ENCODE results near the gene RNPEPL1. TPM values are rescaled to one million over a fixed set of nuclear protein-coding genes. Genes with fewer than 3 reads are reported as not detected.
A peak's percentile ranks its signal among the peaks of the same experiment; 100 is the strongest.

Gene RNPEPL1
- total RNA-seq, 3 donors from 2014 or later: 76.4 to 119 (median 76.9) TPM

GRCh38 chr2:240626531-240627300, 58.4 kb downstream of the RNPEPL1 start:
- intact Hi-C loops (cut with DNase I, micrococcal nuclease): no loop called here
- no peak for TF ChIP-seq CTCF (IDR thresholded peaks at IDR 0.05)
- Histone ChIP-seq H3K4me1 (ENCODE audit: low read depth) (peaks cover 9% of the 10 kb centered on the region), H3K4me3 (no peak overlapping the region), H3K9me3 (no peaks in the 10 kb centered on the region), H3K36me3 (ENCODE audit: low read depth) (no peaks in the 10 kb centered on the region)
- DNase-seq (peak in 2 of 3 donors; percentile 52 to 69), ATAC-seq (peak; percentile 11)

- peak in 2 of 3 donors; percentile 19 to 39 for DNase-seq
- intact Hi-C loops (cut with DNase I, micrococcal nuclease): no loop called here
- H3K4me3 ChIP-seq: no peak overlapping the region
- TF ChIP-seq CTCF (IDR thresholded peaks at IDR 0.05): no peak
- no peaks in the 10 kb centered on the region for H3K36me3 ChIP-seq (ENCODE audit: low read depth)
- no peaks in the 10 kb centered on the region for H3K9me3 ChIP-seq
- H3K4me1 ChIP-seq (ENCODE audit: low read depth): peaks cover 9% of the 10 kb centered on the region
- ATAC-seq: no peak
Observed at GRCh38 chr2:240627736-240628506, 59.6 kb downstream of the RNPEPL1 start.

GRCh38 chr2:240628507-240628807, 60.2 kb downstream of the RNPEPL1 start:
- DNase-seq (peak in 1 of 3 donors; percentile 6), ATAC-seq (no peak)
- intact Hi-C loops (cut with DNase I, micrococcal nuclease): no loop called here
- no peak for TF ChIP-seq CTCF (IDR thresholded peaks at IDR 0.05)
- H3K4me3 ChIP-seq: no peak overlapping the region
- peaks cover 9% of the 10 kb centered on the region for H3K4me1 ChIP-seq (ENCODE audit: low read depth)
- no peaks in the 10 kb centered on the region for H3K36me3 ChIP-seq (ENCODE audit: low read depth)
- H3K9me3 ChIP-seq: peaks cover 5% of the 10 kb centered on the region

GRCh38 chr2:240628808-240629618, 60.7 kb downstream of the RNPEPL1 start:
- DNase-seq: peak in 2 of 3 donors; percentile 20 to 44
- H3K9me3 ChIP-seq: peaks cover 11% of the 10 kb centered on the region
- intact Hi-C loops (cut with DNase I, micrococcal nuclease): no loop called here
- H3K4me1 ChIP-seq (ENCODE audit: low read depth): peaks cover 9% of the 10 kb centered on the region
- no peak overlapping the region for H3K4me3 ChIP-seq
- ATAC-seq: no peak
- H3K36me3 ChIP-seq (ENCODE audit: low read depth): no peaks in the 10 kb centered on the region
- TF ChIP-seq CTCF (IDR thresholded peaks at IDR 0.05): no peak

- Histone ChIP-seq H3K4me1 (ENCODE audit: low read depth) (peaks cover 8% of the 10 kb centered on the region), H3K36me3 (ENCODE audit: low read depth) (no peaks in the 10 kb centered on the region), H3K4me3 (no peak overlapping the region), H3K9me3 (peaks cover 11% of the 10 kb centered on the region)
- TF ChIP-seq CTCF (IDR thresholded peaks at IDR 0.05): no peak
- intact Hi-C loops (cut with DNase I, micrococcal nuclease): no loop called here
- DNase-seq (no peak), ATAC-seq (no peak)
Observed at GRCh38 chr2:240629619-240629967, 61.3 kb downstream of the RNPEPL1 start.
